ENCODE measurements around the gene PSORS1C1. TPM values are rescaled to one million over a fixed set of nuclear protein-coding genes. Genes with fewer than 3 reads are reported as not detected.
"Not testable (repeated sequence)": the region's sequence is repeated elsewhere in the genome, so short reads cannot be mapped to it uniquely, and the experiment has no call there.

PSORS1C1 gene
- total RNA-seq, 4 donors from 2014 or later, result not detected

DNA sequence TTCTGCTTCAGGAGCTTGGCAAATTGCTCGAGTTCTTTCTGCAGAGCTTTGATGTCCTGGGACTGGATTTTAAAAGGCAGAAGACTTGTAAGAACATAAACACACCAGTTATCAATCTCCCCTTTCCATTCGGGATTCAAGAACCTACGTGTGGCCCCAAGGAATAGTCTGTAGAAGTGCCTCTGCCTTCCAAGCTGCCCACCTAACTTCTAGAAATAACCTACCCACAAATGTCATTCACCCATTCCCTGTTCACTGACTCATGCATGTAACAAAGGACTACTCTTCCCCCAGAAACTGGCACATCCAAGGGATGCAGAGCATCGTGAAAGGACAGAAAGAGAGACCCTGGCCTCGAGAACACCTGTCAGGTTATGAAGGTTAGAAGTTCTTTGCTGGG lies 51.4 kb downstream of the PSORS1C1 start:
- intact Hi-C loops (cut with DNase I; ENCODE audit: low total_unique reads) (no loop called here), in situ Hi-C loops (cut with MboI; ENCODE audit: low sequenced_read_pairs in 4 of 4) (no loop called here)
- no peak for ATAC-seq

DNA sequence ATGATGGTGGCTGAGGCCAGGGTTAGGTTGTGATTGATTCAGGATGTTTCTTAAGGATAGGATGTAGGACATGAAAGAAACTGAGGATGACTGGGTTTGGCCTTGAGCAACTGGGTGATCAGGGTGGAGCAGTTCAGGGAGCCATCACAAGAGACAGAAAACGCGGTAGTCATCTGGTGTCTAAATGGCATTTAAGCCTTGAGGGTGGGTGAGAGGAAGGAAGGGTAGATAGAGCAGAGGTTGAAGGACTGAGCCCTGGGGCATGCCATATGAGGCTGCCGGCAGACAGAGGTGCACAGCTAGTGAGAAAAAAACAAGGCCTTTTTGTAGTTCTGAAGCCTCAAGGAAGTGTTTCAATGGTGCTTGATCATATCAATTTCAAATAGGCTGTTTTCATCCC lies 54.0 kb downstream of the PSORS1C1 start:
- H3K9me3 ChIP-seq, result no peaks in the 10 kb centered on the region
- ATAC-seq (no peak), DNase-seq (no peak)
- no peaks in the 10 kb centered on the region for H3K36me3 ChIP-seq
- no peak for TF ChIP-seq POLR2A (IDR thresholded peaks at IDR 0.05)
- TF ChIP-seq, protein P1, sequence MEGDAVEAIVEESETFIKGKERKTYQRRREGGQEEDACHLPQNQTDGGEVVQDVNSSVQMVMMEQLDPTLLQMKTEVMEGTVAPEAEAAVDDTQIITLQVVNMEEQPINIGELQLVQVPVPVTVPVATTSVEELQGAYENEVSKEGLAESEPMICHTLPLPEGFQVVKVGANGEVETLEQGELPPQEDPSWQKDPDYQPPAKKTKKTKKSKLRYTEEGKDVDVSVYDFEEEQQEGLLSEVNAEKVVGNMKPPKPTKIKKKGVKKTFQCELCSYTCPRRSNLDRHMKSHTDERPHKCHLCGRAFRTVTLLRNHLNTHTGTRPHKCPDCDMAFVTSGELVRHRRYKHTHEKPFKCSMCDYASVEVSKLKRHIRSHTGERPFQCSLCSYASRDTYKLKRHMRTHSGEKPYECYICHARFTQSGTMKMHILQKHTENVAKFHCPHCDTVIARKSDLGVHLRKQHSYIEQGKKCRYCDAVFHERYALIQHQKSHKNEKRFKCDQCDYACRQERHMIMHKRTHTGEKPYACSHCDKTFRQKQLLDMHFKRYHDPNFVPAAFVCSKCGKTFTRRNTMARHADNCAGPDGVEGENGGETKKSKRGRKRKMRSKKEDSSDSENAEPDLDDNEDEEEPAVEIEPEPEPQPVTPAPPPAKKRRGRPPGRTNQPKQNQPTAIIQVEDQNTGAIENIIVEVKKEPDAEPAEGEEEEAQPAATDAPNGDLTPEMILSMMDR (IDR thresholded peaks at IDR 0.05 in 4 of 5, conservative IDR thresholded peaks at IDR 0.05 in 1 of 5), result no peak
- intact Hi-C loops (cut with DNase I; ENCODE audit: low total_unique reads), result no loop called here
- no peak overlapping the region for H3K4me3 ChIP-seq
- H3K4me1 ChIP-seq, result no peaks in the 10 kb centered on the region
- H3K27me3 ChIP-seq, result no peaks in the 10 kb centered on the region
- H3K27ac ChIP-seq, result no peak overlapping the region
- in situ Hi-C loops (cut with MboI; ENCODE audit: low sequenced_read_pairs in 4 of 4), result no loop called here

More for the DNA sequence above, 51.4 kb downstream of the PSORS1C1 start:
- no peaks in the 10 kb centered on the region for H3K36me3 ChIP-seq
- TF ChIP-seq, protein P1 (IDR thresholded peaks at IDR 0.05 in 4 of 5, conservative IDR thresholded peaks at IDR 0.05 in 1 of 5), result no peak
- no peak for TF ChIP-seq POLR2A (IDR thresholded peaks at IDR 0.05)
- no peaks in the 10 kb centered on the region for H3K4me1 ChIP-seq
- no peak overlapping the region for H3K4me3 ChIP-seq
- no peak for DNase-seq
- H3K9me3 ChIP-seq, result no peaks in the 10 kb centered on the region
- no peaks in the 10 kb centered on the region for H3K27me3 ChIP-seq
- H3K27ac ChIP-seq, result no peak overlapping the region

DNA sequence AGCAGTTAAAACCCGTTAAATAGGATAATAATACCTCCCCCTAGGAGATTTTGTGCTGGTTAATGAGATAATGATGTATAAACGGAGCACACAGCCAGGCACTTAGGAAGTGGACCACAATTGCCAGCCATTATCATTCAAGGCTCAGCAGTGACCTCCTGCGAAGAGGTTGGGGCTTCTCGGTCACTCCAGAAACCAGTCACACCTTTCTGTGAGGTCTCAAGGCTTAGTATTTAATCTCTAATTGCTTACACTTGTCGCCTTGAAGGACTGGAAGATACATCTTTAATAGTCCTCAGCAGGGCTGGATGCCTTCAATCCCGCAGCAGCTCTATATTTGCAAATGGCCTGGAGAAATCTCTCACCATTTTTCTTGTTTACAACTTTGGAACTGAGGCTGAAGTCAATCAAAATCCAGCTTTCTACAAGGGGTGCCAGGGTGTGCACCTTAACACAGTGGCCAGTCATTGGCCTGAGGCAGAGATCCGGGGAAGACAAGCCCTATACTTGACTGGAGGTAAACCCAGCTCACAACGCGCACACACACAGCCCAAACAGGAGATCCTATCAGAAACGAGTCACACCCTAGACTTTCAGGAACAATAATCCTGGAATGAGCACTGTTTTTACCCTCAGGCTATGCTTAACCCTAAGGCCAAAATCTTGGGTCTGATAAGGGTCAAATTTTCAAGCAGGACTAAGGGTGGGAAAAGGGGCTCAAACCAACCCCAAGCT lies 54.7 kb downstream of the PSORS1C1 start:
- TF ChIP-seq, protein P1 (IDR thresholded peaks at IDR 0.05 in 4 of 5, conservative IDR thresholded peaks at IDR 0.05 in 1 of 5), result no peak
- TF ChIP-seq POLR2A (IDR thresholded peaks at IDR 0.05), result no peak
- Histone ChIP-seq H3K36me3 (no peaks in the 10 kb centered on the region), H3K27ac (no peak overlapping the region), H3K4me1 (no peaks in the 10 kb centered on the region), H3K4me3 (no peak overlapping the region), H3K27me3 (no peaks in the 10 kb centered on the region), H3K9me3 (no peaks in the 10 kb centered on the region)
- DNase-seq (no peak), ATAC-seq (no peak)
- intact Hi-C loops (cut with DNase I; ENCODE audit: low total_unique reads) (no loop called here), in situ Hi-C loops (cut with MboI; ENCODE audit: low sequenced_read_pairs in 4 of 4) (no loop called here)

DNA sequence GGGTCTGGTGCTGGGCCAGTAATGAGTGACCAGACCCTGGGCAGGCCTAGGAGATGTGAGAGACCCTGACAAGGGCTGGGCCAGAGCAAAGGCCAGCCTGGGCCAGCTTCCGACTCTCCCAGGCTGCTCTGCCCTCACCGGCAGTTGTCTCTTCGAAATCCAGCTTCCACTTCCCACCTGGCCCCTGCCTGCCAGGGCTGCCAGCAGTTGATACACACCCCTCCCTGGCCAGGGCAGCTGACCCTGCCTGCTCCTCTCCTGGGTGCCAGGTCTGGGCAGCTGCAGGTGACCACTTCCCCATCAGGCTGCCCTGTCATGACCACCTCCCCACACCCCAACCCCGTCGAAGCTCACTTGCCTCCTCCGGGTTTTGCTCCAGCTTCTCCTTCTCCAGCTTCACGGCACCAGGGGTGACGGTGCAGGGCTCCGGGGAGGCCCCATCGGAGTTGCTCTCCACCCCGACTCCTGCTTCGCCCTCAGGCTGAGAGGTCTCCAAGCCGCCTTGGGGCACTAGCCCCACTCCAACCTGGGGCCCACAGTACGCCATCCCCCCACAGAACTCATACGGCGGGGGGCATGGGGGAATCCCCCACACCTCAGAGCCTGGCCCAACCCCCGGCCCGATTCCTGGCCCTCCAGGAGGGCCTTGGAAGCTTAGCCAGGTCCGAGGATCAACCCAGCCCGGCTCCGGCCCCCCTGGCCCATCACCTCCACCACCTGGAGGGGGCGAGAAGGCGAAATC lies 55.4 kb downstream of the PSORS1C1 start:
- intact Hi-C loops (cut with DNase I; ENCODE audit: low total_unique reads); H3K27ac ChIP-seq; ATAC-seq; H3K4me3 ChIP-seq; in situ Hi-C loops (cut with MboI; ENCODE audit: low sequenced_read_pairs in 4 of 4); H3K9me3 ChIP-seq; DNase-seq; H3K36me3 ChIP-seq; H3K4me1 ChIP-seq; H3K27me3 ChIP-seq: not testable (repeated sequence)

DNA sequence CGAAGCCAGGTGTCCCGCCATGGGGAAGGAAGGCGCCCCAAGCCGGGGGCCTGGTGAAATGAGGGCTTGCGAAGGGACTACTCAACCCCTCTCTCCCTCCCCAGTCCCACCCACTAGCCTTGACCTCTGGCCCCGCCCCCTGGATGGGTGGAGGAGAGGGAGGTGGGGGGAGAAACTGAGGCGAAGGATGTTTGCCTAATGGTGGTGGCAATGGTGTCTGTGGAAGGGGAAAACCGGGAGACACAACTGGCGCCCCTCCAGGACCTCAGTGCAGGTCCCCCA lies 55.9 kb downstream of the PSORS1C1 start, which contains the start of gene POU5F1:
TSS of gene POU5F1 (minus strand) at position 83 of the 282 bp plus-strand sequence. CDS start at position 21, 62 bp downstream.
- TF ChIP-seq POLR2A (IDR thresholded peaks at IDR 0.05), result no peak
- TF ChIP-seq, protein P1 (IDR thresholded peaks at IDR 0.05 in 4 of 5, conservative IDR thresholded peaks at IDR 0.05 in 1 of 5), result no peak
- Histone ChIP-seq H3K4me1 (no peaks in the 10 kb centered on the region), H3K9me3 (no peaks in the 10 kb centered on the region), H3K36me3 (no peaks in the 10 kb centered on the region), H3K27ac (no peak within 1 kb of the TSS), H3K27me3 (no peaks in the 10 kb centered on the region), H3K4me3 (no peak within 1 kb of the TSS)
- in situ Hi-C loops (cut with MboI; ENCODE audit: low sequenced_read_pairs in 4 of 4), result no loop called here
- ATAC-seq (no peak), DNase-seq (no peak)
- intact Hi-C loops (cut with DNase I; ENCODE audit: low total_unique reads), result no loop called here

Data from gastrocnemius medialis (tissue), 4 donors.